IPS-18c (cell line): ENCODE results near the gene APBB2.

Experiments used
- H3K4me3 ChIP-seq: 2 replicates; pipeline ENCODE4 v1.7.0; 2013; ENCODE audit warnings: low read depth, mild to moderate bottlenecking, low read length, moderate library complexity; ENCODE audit not compliant: insufficient read depth
- H3K9me3 ChIP-seq: one replicate; pipeline ENCODE4 v1.6.1; 2013; ENCODE audit warnings: mild to moderate bottlenecking, low read length, moderate library complexity; ENCODE audit not compliant: control insufficient read depth, insufficient read depth

Gene APBB2

DNA sequence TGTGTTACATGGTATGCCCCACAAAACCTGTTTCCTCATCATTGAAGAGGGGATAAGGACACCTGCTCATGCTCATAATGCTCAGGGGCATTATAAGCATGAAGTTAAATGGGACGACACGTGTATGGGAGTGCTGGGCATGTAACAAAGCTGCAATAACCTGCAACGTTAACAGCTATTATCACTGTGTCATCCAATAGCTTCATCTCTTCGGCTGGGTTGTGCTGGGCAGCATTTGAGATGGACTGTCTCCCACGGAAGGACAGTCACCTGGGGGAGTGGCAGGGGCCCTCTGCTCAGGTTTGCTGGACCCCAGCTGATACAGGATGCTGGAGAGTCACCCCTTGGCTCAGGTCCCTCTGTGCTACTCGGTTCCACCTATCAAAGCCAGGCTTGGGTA is 370.1 kb downstream of the APBB2 start:
- Histone ChIP-seq H3K9me3 (no peaks in the 10 kb centered on the region), H3K4me3 (no peak overlapping the region)

- H3K4me3 ChIP-seq, result no peak overlapping the region
- no peaks in the 10 kb centered on the region for H3K9me3 ChIP-seq
These were observed 370.6 kb downstream of the APBB2 start for GRCh38 chr4:40843696-40844095.

DNA sequence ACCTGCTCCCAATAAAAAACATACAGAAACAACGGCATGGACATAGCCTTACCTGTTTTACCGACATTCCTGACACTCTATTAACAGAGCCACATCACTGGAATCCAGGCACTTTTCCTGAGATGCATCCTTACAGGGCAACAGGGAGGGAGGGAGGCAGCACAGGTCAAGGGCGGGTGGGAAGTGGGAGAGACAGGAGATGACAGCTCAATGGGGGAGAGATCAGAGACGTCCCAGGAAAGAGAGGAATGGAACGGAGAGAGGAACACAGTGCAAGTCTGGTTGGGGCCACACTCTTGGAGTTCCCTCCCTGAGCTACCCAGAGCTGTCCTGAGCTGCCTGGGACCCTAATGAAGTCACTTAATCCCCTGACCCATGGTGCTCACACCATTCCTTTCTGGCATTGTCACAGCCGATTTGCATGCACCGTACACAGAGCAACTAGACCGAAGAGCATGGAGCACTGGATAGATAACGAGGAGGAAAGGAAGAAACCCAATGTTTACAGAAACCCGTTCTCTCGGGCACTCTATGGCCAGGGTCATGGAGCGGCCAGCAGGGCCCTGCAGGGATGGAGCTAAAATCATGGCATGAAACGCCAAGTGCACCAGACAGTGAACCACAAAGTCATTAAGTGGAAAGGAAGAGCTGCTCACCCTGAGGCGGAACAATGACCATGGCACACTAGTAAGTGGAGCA is 371.5 kb downstream of the APBB2 start:
- H3K9me3 ChIP-seq, result no peaks in the 10 kb centered on the region
- H3K4me3 ChIP-seq, result no peak overlapping the region

GRCh38 chr4:40842318-40842717 is 372.0 kb downstream of the APBB2 start:
- no peak overlapping the region for H3K4me3 ChIP-seq
- no peaks in the 10 kb centered on the region for H3K9me3 ChIP-seq

- Histone ChIP-seq H3K9me3 (no peaks in the 10 kb centered on the region), H3K4me3 (no peak overlapping the region)
These were observed 373.3 kb downstream of the APBB2 start for GRCh38 chr4:40840985-40841571.

GRCh38 chr4:40840255-40840984 is 373.9 kb downstream of the APBB2 start:
- Histone ChIP-seq H3K9me3 (peaks cover 2% of the 10 kb centered on the region), H3K4me3 (no peak overlapping the region)

DNA sequence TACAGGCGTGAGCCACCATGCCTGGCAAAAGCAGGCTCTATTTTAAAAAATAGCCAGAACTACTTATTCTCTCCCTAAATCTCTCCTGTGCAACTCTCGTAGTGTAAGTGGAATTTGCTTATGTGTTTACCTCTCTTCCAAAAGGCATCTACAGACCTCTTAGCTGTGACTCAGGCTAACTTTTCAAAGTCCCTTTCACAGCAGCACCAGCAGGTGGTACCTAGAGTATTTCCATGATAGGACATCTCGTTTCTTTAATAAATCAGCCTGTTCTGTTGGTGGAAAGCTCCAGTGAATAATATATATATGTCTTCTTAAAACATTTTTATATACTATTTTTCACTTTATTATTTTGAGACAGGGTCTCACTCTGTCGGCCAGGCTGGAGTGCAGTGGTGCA is 375.6 kb downstream of the APBB2 start:
- Histone ChIP-seq H3K4me3 (no peak overlapping the region), H3K9me3 (peaks cover 2% of the 10 kb centered on the region)

DNA sequence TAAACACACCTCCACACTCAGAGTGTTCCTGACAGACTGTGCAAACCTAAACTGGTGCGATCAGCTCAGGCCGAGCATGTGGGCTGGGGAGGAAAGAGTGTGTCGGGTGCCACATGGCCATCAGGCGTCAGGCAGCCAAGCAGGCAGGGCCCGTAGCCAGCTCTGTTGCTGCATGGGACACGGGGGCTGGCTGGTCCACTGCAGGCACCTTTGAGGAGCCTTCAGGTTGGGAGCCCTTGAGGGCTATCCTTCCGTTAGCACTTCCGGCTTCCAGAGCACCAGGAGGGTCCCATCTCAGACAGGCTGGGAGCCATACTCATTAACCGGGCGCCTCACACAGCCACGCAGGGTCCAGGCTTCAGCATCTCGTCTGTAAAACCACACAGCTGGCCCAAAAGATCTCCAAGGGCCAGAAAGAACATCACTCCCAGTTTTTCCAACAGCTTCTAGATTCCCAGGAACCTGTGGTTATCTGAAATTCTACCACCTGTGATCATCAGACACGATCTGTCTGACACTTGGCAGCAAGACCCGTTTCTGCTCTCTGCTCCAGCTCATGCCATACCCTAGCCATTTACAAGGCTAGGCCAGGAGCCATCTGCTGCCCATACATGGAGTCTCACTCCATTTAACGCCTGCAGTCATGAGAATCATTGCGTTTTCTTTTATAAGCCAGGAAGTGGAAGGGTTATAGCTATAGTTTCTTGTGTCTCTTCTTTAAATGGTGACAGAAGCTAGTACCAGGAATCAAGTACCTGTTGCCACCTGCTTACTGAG is 377.1 kb downstream of the APBB2 start:
- H3K9me3 ChIP-seq, result peaks cover 2% of the 10 kb centered on the region
- no peak overlapping the region for H3K4me3 ChIP-seq

DNA sequence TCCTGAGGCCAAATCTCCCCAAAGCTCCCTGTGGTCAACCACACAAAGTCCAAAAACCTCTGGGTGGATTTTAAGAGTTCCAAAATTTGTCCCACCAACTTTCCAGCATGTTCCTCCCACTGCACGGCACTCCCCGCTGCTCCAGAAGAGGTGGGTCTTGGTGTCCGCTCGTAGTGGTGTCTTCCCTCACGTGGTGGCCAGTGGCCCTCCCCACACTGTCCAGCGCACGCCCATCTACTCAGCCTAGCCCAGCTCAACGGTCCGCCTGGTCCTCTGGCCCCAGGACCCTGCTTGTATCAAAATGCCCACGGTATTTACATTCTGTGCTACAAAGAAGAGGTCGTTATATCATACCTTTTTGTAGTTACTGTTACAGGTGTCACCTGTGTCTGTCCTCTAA is 381.1 kb downstream of the APBB2 start:
- H3K9me3 ChIP-seq, result peaks cover 2% of the 10 kb centered on the region
- H3K4me3 ChIP-seq, result no peak overlapping the region

DNA sequence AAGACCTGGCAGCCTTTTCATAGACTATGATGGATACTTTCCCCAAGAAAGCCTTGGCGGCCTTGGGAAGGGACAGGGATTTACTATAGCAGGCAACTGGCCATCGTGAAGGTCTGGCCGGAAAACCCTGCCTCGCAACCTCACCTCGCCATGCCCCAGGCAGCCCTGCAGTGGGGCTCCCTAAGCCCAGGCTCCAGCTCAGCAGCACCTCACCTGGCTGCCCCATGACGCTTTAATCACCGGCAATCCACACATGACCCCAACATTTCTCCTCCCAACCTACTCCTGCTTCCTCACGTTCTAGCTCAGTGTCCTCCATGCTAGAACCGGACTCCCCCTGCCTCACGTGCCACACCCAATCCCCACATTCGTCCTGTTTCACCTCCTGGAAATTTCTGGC is 382.2 kb downstream of the APBB2 start:
- Histone ChIP-seq H3K9me3 (peaks cover 2% of the 10 kb centered on the region), H3K4me3 (no peak overlapping the region)

- H3K9me3 ChIP-seq, result peaks cover 2% of the 10 kb centered on the region
- H3K4me3 ChIP-seq, result no peak overlapping the region
These were observed 383.0 kb downstream of the APBB2 start for GRCh38 chr4:40831146-40831907.

DNA sequence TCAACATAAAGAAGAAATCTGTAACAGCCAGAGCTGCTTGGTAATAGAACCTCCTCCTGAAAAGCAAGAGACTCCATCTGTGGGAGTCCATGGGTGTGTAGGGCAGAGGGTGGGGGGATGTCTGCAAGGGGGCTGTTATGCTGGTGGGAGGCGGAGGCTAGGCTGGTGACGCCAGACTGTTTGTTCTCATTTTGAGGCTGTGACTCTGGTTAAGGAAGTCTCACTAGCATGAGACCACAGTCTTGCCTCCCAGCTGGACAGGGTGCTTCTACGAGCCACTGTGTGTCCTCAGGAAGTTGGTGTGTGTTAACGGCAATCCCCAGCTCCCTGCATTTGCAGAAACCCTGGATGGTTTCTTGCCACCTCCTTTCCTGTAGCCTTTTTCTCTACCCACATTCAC is 384.8 kb downstream of the APBB2 start:
- H3K4me3 ChIP-seq, result no peak overlapping the region
- no peaks in the 10 kb centered on the region for H3K9me3 ChIP-seq

DNA sequence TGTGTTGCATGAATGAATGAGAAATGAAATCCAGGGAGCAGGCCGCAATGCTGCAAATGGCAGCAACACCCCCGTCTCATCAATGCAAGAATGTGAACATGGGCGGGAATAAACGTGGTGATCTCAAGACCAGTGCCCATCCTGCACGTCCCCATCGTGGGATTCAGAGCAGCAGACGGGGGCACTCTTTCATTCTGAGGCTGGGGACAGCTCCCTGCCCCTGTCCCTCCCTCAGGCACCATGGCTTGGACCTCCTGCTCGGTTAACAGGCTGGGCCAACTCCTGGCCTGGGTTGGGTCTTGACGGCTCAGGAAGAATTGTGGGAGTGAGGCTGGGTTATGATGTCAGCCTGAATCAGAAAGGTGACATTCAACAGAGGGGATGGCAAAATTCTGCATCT is 385.7 kb downstream of the APBB2 start:
- Histone ChIP-seq H3K9me3 (no peaks in the 10 kb centered on the region), H3K4me3 (no peak overlapping the region)

- H3K9me3 ChIP-seq, result no peaks in the 10 kb centered on the region
- H3K4me3 ChIP-seq, result no peak overlapping the region
These were observed 386.6 kb downstream of the APBB2 start for GRCh38 chr4:40827758-40828157.

- H3K4me3 ChIP-seq, result no peak overlapping the region
These were observed 387.5 kb downstream of the APBB2 start for GRCh38 chr4:40826821-40827220.

DNA sequence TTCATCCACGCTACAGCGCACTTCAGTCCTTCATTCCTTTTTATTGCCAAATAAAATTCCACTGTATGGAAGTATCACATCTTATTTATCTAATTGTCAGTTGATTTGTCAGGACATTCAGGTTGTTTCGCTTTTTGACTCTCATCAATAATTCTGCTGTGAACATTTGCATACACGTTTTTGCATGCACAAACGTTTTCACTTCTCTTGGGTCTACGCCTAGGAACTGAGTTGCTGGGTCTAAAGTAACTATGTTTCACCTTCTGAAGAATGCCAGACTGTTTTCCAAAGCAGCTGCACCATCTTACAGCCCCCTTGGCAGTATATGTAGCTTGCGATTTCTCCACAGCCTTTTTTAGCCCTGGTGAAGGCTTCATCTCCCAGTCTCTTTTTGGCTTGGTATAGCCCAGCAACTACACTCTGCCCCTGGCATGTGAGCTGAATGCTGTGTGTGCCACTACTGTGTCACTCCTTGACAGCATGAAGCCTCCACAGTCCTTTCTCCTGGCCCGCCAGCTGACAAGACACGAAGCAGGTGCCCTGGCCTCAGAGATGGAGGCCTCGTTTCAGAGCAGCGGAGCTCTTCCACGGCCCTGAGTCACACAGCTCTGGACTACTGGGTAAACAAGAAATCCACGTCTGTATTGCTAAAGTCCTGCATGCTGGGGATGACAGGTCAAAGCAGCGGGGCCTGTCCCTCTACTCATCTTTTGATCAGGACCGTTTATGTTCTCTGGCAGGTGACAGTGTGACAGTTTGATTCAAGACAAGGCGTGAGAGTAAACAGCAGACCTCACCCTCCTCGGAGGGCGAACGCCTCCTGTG is 389.1 kb downstream of the APBB2 start:
- H3K4me3 ChIP-seq, result no peak overlapping the region

More at GRCh38 chr4:40826821-40827220, 387.5 kb downstream of the APBB2 start:
- no peaks in the 10 kb centered on the region for H3K9me3 ChIP-seq

More for the DNA sequence above, 389.1 kb downstream of the APBB2 start:
- H3K9me3 ChIP-seq, result no peaks in the 10 kb centered on the region
